ENCODE results near the gene HECW1.

HECW1 gene

DNA sequence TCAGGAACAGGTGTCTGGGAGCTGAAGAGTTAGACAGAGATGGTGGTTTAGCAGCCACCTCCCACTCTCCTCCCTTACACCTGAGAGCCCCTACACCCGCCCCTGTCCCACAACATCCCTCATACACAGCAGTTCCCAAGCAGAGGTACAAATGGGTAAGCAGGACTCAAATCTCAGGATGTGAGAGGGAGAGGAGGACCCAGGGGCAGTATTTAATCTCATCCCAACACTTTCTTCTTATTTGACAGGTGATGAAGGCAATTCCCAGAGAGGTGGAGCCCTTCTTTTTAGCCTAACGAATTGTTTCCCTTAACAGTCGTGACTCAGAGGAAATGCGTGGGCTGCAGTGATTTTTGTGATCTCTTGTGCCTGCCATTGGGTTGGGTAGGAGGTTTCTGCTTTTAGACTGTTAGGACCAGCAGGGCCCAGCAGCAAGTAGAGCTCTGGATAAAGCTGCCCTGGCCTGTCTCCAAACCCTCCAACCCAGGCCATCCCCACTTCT is 191.3 kb downstream of the HECW1 start:
- Histone ChIP-seq H3K14ac (ENCODE audit: low read length in 2 of 2) (no peak overlapping the region), H3K9me3 (ENCODE audit: control insufficient read depth, low read length) (no peaks in the 10 kb centered on the region), H2BK12ac (ENCODE audit: low read length in 2 of 2) (no peak overlapping the region), H2AK5ac (ENCODE audit: low read length, severe bottlenecking) (peak overlapping the region; percentile 3), H3K4me2 (ENCODE audit: low read length, poor library complexity, severe bottlenecking) (no peak overlapping the region), H3K4me3 (ENCODE audit: insufficient read depth in 1 of 2, low read depth in 1 of 2, low read length in 2 of 2) (no peak overlapping the region), H3K23ac (ENCODE audit: low read length in 2 of 2) (peak overlapping the region in 1 of 2 experiments; percentile 51), H3K4me1 (ENCODE audit: control insufficient read depth, insufficient read depth, low read depth, low read length) (peaks cover 20% of the 10 kb centered on the region), H3K27ac (ENCODE audit: low read length, poor library complexity, severe bottlenecking) (no peak overlapping the region), H2BK15ac (ENCODE audit: low read depth, poor library complexity, severe bottlenecking) (no peak overlapping the region), H2BK120ac (ENCODE audit: low read depth, low read length) (no peak overlapping the region), H3K79me1 (replicated peaks; ENCODE audit: low read length, poor library complexity, severe bottlenecking) (no peaks in the 10 kb centered on the region), H3K36me3 (ENCODE audit: control insufficient read depth in 1 of 2, insufficient read depth in 2 of 2, low read depth in 1 of 2, low read length in 2 of 2) (peaks cover 0 to 3% of the 10 kb centered on the region in 2 experiments), H4K91ac (ENCODE audit: low read length) (no peak overlapping the region), H2AFZ (ENCODE audit: low read depth, low read length) (no peak overlapping the region), H3K4ac (ENCODE audit: low read depth in 1 of 2, low read length in 2 of 2) (no peak overlapping the region), H3K9ac (ENCODE audit: low read length) (no peak overlapping the region), H4K8ac (ENCODE audit: low read length) (no peak overlapping the region), H3K18ac (ENCODE audit: low read depth in 1 of 2, low read length in 2 of 2) (no peak overlapping the region), H3K27me3 (ENCODE audit: control insufficient read depth in 1 of 2, insufficient read depth in 1 of 2, low read length in 2 of 2) (peaks cover 0 to 23% of the 10 kb centered on the region in 2 experiments), H2BK5ac (ENCODE audit: low read depth, low read length, poor library complexity, severe bottlenecking) (no peak overlapping the region)
- 24% methylated on average over 2 of the region's 4 CpGs for WGBS
- no peak for DNase-seq

DNA sequence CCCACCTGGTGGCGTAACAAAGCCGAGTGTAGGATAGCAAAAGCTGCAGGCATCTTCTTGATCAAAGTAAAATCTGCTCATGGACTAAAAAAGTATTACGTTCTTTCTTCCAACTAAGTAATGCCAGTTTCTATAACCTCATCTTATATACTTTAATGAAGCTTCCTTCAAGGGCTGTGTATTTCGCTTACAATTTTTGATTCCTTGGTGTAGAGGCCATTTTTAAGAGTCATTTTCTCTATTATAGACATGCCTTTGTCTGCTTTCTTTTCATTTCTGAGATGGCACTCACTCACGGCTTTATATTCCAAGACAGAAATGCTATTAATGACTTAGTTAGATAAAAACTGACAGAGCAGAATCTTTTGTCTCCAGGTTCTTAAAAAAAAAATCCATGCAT is 194.0 kb downstream of the HECW1 start:
- Histone ChIP-seq H3K4me3 (ENCODE audit: insufficient read depth in 1 of 2, low read depth in 1 of 2, low read length in 2 of 2) (no peak overlapping the region), H4K91ac (ENCODE audit: low read length) (no peak overlapping the region), H2BK120ac (ENCODE audit: low read depth, low read length) (no peak overlapping the region), H3K14ac (ENCODE audit: low read length in 2 of 2) (no peak overlapping the region), H2BK15ac (ENCODE audit: low read depth, poor library complexity, severe bottlenecking) (no peak overlapping the region), H3K4ac (ENCODE audit: low read depth in 1 of 2, low read length in 2 of 2) (no peak overlapping the region), H3K18ac (ENCODE audit: low read depth in 1 of 2, low read length in 2 of 2) (no peak overlapping the region), H3K4me2 (ENCODE audit: low read length, poor library complexity, severe bottlenecking) (no peak overlapping the region), H3K23ac (ENCODE audit: low read length in 2 of 2) (no peak overlapping the region), H2AFZ (ENCODE audit: low read depth, low read length) (no peak overlapping the region), H4K8ac (ENCODE audit: low read length) (no peak overlapping the region), H3K4me1 (ENCODE audit: control insufficient read depth, insufficient read depth, low read depth, low read length) (peaks cover 18% of the 10 kb centered on the region), H3K27me3 (ENCODE audit: control insufficient read depth in 1 of 2, insufficient read depth in 1 of 2, low read length in 2 of 2) (no peaks in the 10 kb centered on the region), H3K9ac (ENCODE audit: low read length) (no peak overlapping the region), H3K79me1 (replicated peaks; ENCODE audit: low read length, poor library complexity, severe bottlenecking) (no peaks in the 10 kb centered on the region), H3K27ac (ENCODE audit: low read length, poor library complexity, severe bottlenecking) (no peak overlapping the region), H3K36me3 (ENCODE audit: control insufficient read depth in 1 of 2, insufficient read depth in 2 of 2, low read depth in 1 of 2, low read length in 2 of 2) (peaks cover 0 to 3% of the 10 kb centered on the region in 2 experiments), H2BK5ac (ENCODE audit: low read depth, low read length, poor library complexity, severe bottlenecking) (no peak overlapping the region), H3K9me3 (ENCODE audit: control insufficient read depth, low read length) (no peaks in the 10 kb centered on the region), H2AK5ac (ENCODE audit: low read length, severe bottlenecking) (no peak overlapping the region), H2BK12ac (ENCODE audit: low read length in 2 of 2) (no peak overlapping the region)
- 91% methylated on average over 3 of the region's 5 CpGs for WGBS
- no peak for DNase-seq

DNA sequence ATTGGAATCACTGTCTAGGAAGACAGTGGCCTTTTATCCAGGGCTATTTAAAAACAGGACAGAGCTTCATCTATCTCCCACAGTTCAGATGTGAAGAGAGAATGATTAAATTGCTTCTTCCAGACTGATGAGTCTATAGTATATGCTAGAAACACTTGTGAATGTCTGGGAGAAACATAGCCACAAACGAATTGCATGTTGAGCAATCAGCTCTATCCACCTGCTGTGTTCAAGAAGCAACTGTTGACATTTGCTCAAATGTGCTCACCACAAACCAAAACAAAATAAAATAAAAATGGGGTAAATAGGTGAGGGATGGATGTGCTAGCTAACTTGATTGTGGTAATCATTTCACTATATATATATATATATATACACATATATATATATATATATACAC is 195.1 kb downstream of the HECW1 start:
- no peaks in the 10 kb centered on the region for H3K79me1 ChIP-seq (replicated peaks; ENCODE audit: low read length, poor library complexity, severe bottlenecking)
- no peak overlapping the region for H3K4me2 ChIP-seq (ENCODE audit: low read length, poor library complexity, severe bottlenecking)
- no peak overlapping the region for H2BK120ac ChIP-seq (ENCODE audit: low read depth, low read length)
- H3K18ac ChIP-seq (ENCODE audit: low read depth in 1 of 2, low read length in 2 of 2): no peak overlapping the region
- no peak overlapping the region for H4K91ac ChIP-seq (ENCODE audit: low read length)
- no peak overlapping the region for H2BK15ac ChIP-seq (ENCODE audit: low read depth, poor library complexity, severe bottlenecking)
- H2BK12ac ChIP-seq (ENCODE audit: low read length in 2 of 2): no peak overlapping the region
- WGBS: no CpG with 5 or more reads among the region's 1 CpG
- H2BK5ac ChIP-seq (ENCODE audit: low read depth, low read length, poor library complexity, severe bottlenecking): no peak overlapping the region
- peak; percentile 34 for DNase-seq
- H3K14ac ChIP-seq (ENCODE audit: low read length in 2 of 2): no peak overlapping the region
- H3K4me3 ChIP-seq (ENCODE audit: insufficient read depth in 1 of 2, low read depth in 1 of 2, low read length in 2 of 2): no peak overlapping the region
- no peaks in the 10 kb centered on the region for H3K27me3 ChIP-seq (ENCODE audit: control insufficient read depth in 1 of 2, insufficient read depth in 1 of 2, low read length in 2 of 2)
- H3K4me1 ChIP-seq (ENCODE audit: control insufficient read depth, insufficient read depth, low read depth, low read length): peaks cover 10% of the 10 kb centered on the region
- H2AFZ ChIP-seq (ENCODE audit: low read depth, low read length): no peak overlapping the region
- H3K36me3 ChIP-seq (ENCODE audit: control insufficient read depth in 1 of 2, insufficient read depth in 2 of 2, low read depth in 1 of 2, low read length in 2 of 2): peaks cover 0 to 3% of the 10 kb centered on the region in 2 experiments
- H3K4ac ChIP-seq (ENCODE audit: low read depth in 1 of 2, low read length in 2 of 2): no peak overlapping the region
- no peak overlapping the region for H3K9ac ChIP-seq (ENCODE audit: low read length)
- H3K27ac ChIP-seq (ENCODE audit: low read length, poor library complexity, severe bottlenecking): no peak overlapping the region
- no peaks in the 10 kb centered on the region for H3K9me3 ChIP-seq (ENCODE audit: control insufficient read depth, low read length)
- no peak overlapping the region for H2AK5ac ChIP-seq (ENCODE audit: low read length, severe bottlenecking)
- H4K8ac ChIP-seq (ENCODE audit: low read length): no peak overlapping the region
- no peak overlapping the region for H3K23ac ChIP-seq (ENCODE audit: low read length in 2 of 2)

DNA sequence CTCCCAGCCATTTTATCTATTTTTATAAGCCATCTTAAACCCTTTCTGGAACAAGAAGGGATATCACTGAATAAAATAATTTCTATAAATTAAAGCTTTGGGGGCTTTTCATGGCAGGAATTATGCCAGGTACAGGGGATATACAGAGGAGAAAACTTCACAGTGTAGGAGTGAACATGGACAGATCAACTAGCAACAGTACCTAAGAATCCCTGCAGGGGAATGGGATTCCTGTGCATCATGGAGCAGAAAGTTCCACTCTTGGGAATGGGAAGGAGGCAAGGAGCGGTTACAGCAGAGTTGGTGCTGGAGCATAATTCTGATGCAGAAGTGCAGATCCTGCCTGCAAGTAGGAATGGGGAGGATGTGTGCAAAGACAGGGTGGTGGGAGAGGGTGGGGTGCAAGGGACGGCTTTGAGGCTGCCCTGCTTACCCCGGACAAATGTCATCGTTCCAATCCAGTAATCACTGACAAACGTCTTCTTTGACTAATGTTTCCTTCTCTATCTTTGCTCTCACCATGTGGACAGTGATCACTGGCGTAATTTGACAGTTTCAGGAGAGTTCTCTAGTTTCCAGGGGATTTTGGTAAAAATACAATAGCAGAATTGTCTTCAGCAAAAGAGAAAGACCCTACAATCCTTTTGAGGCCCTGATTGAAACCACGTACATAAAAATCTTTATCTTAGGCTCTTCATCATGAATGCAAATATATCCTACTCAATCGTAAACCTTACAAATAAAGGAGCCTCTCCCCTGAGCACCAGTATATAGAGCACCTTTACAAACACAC is 196.7 kb downstream of the HECW1 start:
- Histone ChIP-seq H3K23ac (ENCODE audit: low read length in 2 of 2) (no peak overlapping the region), H2BK15ac (ENCODE audit: low read depth, poor library complexity, severe bottlenecking) (no peak overlapping the region), H3K4ac (ENCODE audit: low read depth in 1 of 2, low read length in 2 of 2) (no peak overlapping the region), H3K14ac (ENCODE audit: low read length in 2 of 2) (no peak overlapping the region), H3K4me3 (ENCODE audit: insufficient read depth in 1 of 2, low read depth in 1 of 2, low read length in 2 of 2) (no peak overlapping the region), H4K8ac (ENCODE audit: low read length) (no peak overlapping the region), H2BK5ac (ENCODE audit: low read depth, low read length, poor library complexity, severe bottlenecking) (no peak overlapping the region), H3K36me3 (ENCODE audit: control insufficient read depth in 1 of 2, insufficient read depth in 2 of 2, low read depth in 1 of 2, low read length in 2 of 2) (no peaks in the 10 kb centered on the region), H2BK12ac (ENCODE audit: low read length in 2 of 2) (no peak overlapping the region), H2AK5ac (ENCODE audit: low read length, severe bottlenecking) (no peak overlapping the region), H3K9me3 (ENCODE audit: control insufficient read depth, low read length) (no peaks in the 10 kb centered on the region), H4K91ac (ENCODE audit: low read length) (no peak overlapping the region), H3K4me1 (ENCODE audit: control insufficient read depth, insufficient read depth, low read depth, low read length) (peaks cover 1% of the 10 kb centered on the region), H3K18ac (ENCODE audit: low read depth in 1 of 2, low read length in 2 of 2) (no peak overlapping the region), H3K27ac (ENCODE audit: low read length, poor library complexity, severe bottlenecking) (no peak overlapping the region), H3K9ac (ENCODE audit: low read length) (no peak overlapping the region), H3K79me1 (replicated peaks; ENCODE audit: low read length, poor library complexity, severe bottlenecking) (no peaks in the 10 kb centered on the region), H3K4me2 (ENCODE audit: low read length, poor library complexity, severe bottlenecking) (no peak overlapping the region), H2AFZ (ENCODE audit: low read depth, low read length) (no peak overlapping the region), H2BK120ac (ENCODE audit: low read depth, low read length) (no peak overlapping the region), H3K27me3 (ENCODE audit: control insufficient read depth in 1 of 2, insufficient read depth in 1 of 2, low read length in 2 of 2) (peaks cover 0 to 2% of the 10 kb centered on the region in 2 experiments)
- DNase-seq: no peak
- 95% methylated on average over 6 of the region's 8 CpGs for WGBS
